ENCODE results near the gene FAAH. TPM values are rescaled to one million over a fixed set of nuclear protein-coding genes. Genes with fewer than 3 reads are reported as not detected.

The FAAH gene
- total RNA-seq (2014; rRNA removed), result 2.0 and 5.0 TPM in 2 replicates
- Bru-seq, nascent RNA, result percentile 40 among the genes with signal in this experiment
- percentile 70 among the genes with signal in this experiment for BruChase-seq, experiment 1, labeled RNA remaining after a 6-hour chase
- BruChase-seq, experiment 2, labeled RNA remaining after a 2-hour chase, result percentile 66 among the genes with signal in this experiment
- long read RNA-seq, partial matches to known transcripts, result 3 of 16 reads
- long read RNA-seq, other reads (novel, unspliced or antisense), result 13 of 16 reads

GRCh38 chr1:46394108-46394871, at the start of gene FAAH:
FAAH (plus strand) TSS chr1:46394317; CDS start chr1:46394349, 32 bp downstream.
- H3K9me3 ChIP-seq (ENCODE audit: low read length), result peaks cover 9% of the 10 kb centered on the region; the same call in 1 of the 2 replicates
- H4K20me1 ChIP-seq (ENCODE audit: low read length), result no peaks in the 10 kb centered on the region
- no peak within 1 kb of the TSS for H3K4me2 ChIP-seq (ENCODE audit: low read length)
- H3K27ac ChIP-seq (ENCODE audit: low read length), result no peak within 1 kb of the TSS
- H2AFZ ChIP-seq (ENCODE audit: low read length), result no peak within 1 kb of the TSS
- no peaks in the 10 kb centered on the region for H3K4me1 ChIP-seq (ENCODE audit: insufficient read depth, low read length)
- H3K4me3 ChIP-seq (ENCODE audit: low read length), result no peak within 1 kb of the TSS
- CTCF ChIA-PET, result no interaction called here
- DNase-seq, result no peak
- TF ChIP-seq CTCF (conservative IDR thresholded peaks at IDR 0.05; ENCODE audit: low read depth, low read length) (no peak), EZH2phosphoT487 (IDR thresholded peaks at IDR 0.05; ENCODE audit: borderline replicate concordance, low read length) (no peak), EZH2 (IDR thresholded peaks at IDR 0.05; ENCODE audit: low read length, unreplicated experiment) (no peak)
- H3F3A ChIP-seq (ENCODE audit: low read length, unreplicated experiment), result no peaks in the 10 kb centered on the region
- H3K79me2 ChIP-seq (ENCODE audit: low read length), result no peaks in the 10 kb centered on the region
- POLR2A ChIA-PET (ENCODE audit: unreplicated experiment), result no interaction called here
- intact Hi-C loops (cut with micrococcal nuclease), result no loop called here
- ATAC-seq, result no peak
- H3K36me3 ChIP-seq (ENCODE audit: low read depth, low read length), result peaks cover 8% of the 10 kb centered on the region; the same call in 1 of the 2 replicates
- H3K27me3 ChIP-seq (ENCODE audit: low read length), result no peaks in the 10 kb centered on the region
- no TSS peak for BruUV-seq (replicated peaks)
- H3K9me2 ChIP-seq (replicated peaks; ENCODE audit: low read length), result no peaks in the 10 kb centered on the region
- no peak within 1 kb of the TSS for H3K9ac ChIP-seq (ENCODE audit: low read length)

DNA sequence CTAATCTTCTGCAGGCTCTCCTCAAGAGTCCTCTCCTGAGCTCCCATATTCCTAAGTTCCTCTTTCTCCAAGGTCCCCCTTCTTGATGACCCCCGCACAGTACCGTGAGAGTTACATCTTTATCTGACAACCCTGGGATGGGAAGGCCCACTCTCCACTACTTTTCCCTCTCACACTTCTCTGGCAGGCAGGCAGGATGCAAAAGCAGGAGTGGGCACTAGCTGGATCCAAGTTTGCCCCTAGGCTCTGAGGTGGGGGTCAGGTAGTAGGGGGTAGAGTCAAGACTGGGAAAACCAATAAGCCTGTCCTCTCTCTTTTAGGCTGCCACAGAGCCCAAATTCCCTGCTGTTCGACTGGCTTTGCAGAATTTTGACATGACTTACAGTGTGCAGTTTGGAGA, 49.6 kb upstream of the FAAH start:
- ChIA-PET CTCF (no interaction called here), POLR2A (ENCODE audit: unreplicated experiment) (no interaction called here)
- peaks cover 39% of the 10 kb centered on the region for H3K79me2 ChIP-seq (ENCODE audit: low read length)
- no peak overlapping the region for H3K4me3 ChIP-seq (ENCODE audit: low read length)
- no peak overlapping the region for H2AFZ ChIP-seq (ENCODE audit: low read length)
- no peaks in the 10 kb centered on the region for H3K9me3 ChIP-seq (ENCODE audit: low read length)
- H3K4me1 ChIP-seq (ENCODE audit: insufficient read depth, low read length), result peaks cover 18% of the 10 kb centered on the region
- BruUV-seq (replicated peaks), result no TSS peak
- H3K4me2 ChIP-seq (ENCODE audit: low read length), result no peak overlapping the region
- H3F3A ChIP-seq (ENCODE audit: low read length, unreplicated experiment), result no peaks in the 10 kb centered on the region
- H4K20me1 ChIP-seq (ENCODE audit: low read length), result no peaks in the 10 kb centered on the region
- H3K9ac ChIP-seq (ENCODE audit: low read length), result no peak overlapping the region
- ATAC-seq, result no peak
- no peaks in the 10 kb centered on the region for H3K9me2 ChIP-seq (replicated peaks; ENCODE audit: low read length)
- H3K27ac ChIP-seq (ENCODE audit: low read length), result no peak overlapping the region
- intact Hi-C loops (cut with micrococcal nuclease), result no loop called here
- H3K36me3 ChIP-seq (ENCODE audit: low read depth, low read length), result peaks cover 25% of the 10 kb centered on the region
- TF ChIP-seq CTCF (conservative IDR thresholded peaks at IDR 0.05; ENCODE audit: low read depth, low read length), result no peak
- no peak for TF ChIP-seq EZH2phosphoT487 (IDR thresholded peaks at IDR 0.05; ENCODE audit: borderline replicate concordance, low read length)
- H3K27me3 ChIP-seq (ENCODE audit: low read length), result no peaks in the 10 kb centered on the region
- no peak for DNase-seq

GRCh38 chr1:46345281-46345680, 48.8 kb upstream of the FAAH start:
- H3K4me1 ChIP-seq (ENCODE audit: insufficient read depth, low read length), result peaks cover 16% of the 10 kb centered on the region
- peaks cover 40% of the 10 kb centered on the region for H3K79me2 ChIP-seq (ENCODE audit: low read length)
- CTCF ChIA-PET, result interaction anchor here (0.6 kb wide), 2 partner anchors 12 to 99 kb away, joined by 3 to 5 read pairs; no protein-coding TSS in a partner anchor
- H3K4me2 ChIP-seq (ENCODE audit: low read length), result no peak overlapping the region
- H3K27ac ChIP-seq (ENCODE audit: low read length), result no peak overlapping the region
- BruUV-seq (replicated peaks), result no TSS peak
- POLR2A ChIA-PET (ENCODE audit: unreplicated experiment), result no interaction called here
- intact Hi-C loops (cut with micrococcal nuclease), result no loop called here
- H3K9ac ChIP-seq (ENCODE audit: low read length), result no peak overlapping the region
- H3K27me3 ChIP-seq (ENCODE audit: low read length), result no peaks in the 10 kb centered on the region
- H3K9me2 ChIP-seq (replicated peaks; ENCODE audit: low read length), result no peaks in the 10 kb centered on the region
- no peak for TF ChIP-seq EZH2 (IDR thresholded peaks at IDR 0.05; ENCODE audit: low read length, unreplicated experiment)
- no peak for TF ChIP-seq EZH2phosphoT487 (IDR thresholded peaks at IDR 0.05; ENCODE audit: borderline replicate concordance, low read length)
- no peak for TF ChIP-seq CTCF (conservative IDR thresholded peaks at IDR 0.05; ENCODE audit: low read depth, low read length)
- H3F3A ChIP-seq (ENCODE audit: low read length, unreplicated experiment), result no peaks in the 10 kb centered on the region
- no peak for DNase-seq
- no peak overlapping the region for H2AFZ ChIP-seq (ENCODE audit: low read length)
- peaks cover 33% of the 10 kb centered on the region for H3K36me3 ChIP-seq (ENCODE audit: low read depth, low read length)
- no peaks in the 10 kb centered on the region for H4K20me1 ChIP-seq (ENCODE audit: low read length)
- ATAC-seq, result no peak
- no peak overlapping the region for H3K4me3 ChIP-seq (ENCODE audit: low read length)
- H3K9me3 ChIP-seq (ENCODE audit: low read length), result no peaks in the 10 kb centered on the region
